Measurements from ENCODE around the gene ZNF382.
A peak's percentile ranks its signal among the peaks of the same experiment; 100 is the strongest.
"Not testable (repeated sequence)": the region's sequence is repeated elsewhere in the genome, so short reads cannot be mapped to it uniquely, and the experiment has no call there.

ZNF382 gene

DNA sequence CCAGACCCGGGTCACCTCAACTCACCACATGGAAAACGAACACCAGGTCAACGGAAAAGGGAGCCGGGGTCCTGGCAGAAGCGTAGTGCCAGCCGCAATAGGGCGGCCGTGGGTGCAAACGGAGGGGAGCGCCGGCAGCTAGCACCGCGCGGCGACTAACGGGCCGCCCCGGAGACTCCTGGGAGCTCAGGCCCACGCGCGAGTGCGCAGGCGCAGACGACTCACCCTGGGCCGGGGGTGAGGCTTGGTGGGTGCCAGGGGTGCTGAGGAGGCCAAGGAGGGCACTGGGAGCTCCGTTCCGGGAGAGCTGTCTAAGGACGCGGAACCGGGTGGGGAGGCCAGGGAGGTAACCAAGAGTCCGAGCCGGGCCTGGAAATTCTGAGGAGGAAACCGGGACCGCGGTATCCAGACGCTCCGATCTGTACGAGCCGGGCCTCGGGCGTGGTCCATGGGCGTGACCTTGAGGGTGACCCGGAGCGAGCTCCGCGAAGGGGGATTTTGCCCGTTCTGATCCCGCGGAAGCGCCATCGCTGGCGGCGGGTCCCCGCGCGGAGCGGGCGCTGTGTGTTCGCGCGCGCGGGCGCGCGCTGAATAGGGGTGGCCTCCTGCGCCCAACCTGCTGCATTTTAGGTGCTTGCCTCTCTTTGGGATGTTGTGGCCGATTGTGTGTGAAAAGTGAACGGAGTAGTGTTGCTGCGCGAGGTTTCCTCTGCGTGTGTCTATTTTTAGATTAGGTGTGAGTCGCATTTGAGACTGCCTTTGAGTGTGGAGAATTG is at the start of gene ZNF382:
Gene ZNF382, plus strand, starts transcription at position 213 of the 776 bp plus-strand sequence. CDS start 4,602 bp downstream, outside the sequence.
- peak; percentile 85 for DNase-seq

DNA sequence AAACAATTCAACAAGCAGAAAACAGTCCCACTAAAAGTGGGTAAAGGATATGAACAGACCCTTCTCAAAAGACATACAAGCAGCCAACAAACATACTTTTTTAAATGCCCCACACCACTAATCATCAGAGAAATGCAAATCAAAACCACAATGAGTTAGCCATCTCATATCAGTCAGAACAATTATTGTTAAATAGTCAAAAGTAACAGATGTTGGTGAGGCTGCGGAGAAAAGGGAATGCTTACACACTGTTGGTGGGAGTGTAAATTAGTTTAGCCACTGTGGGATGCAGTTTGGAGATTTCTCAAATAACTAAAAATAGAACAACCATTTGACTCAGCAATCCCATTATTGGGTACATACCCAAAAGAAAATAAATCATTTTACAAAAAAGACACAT is 40.7 kb upstream of the ZNF382 start:
- no peak for DNase-seq

DNA sequence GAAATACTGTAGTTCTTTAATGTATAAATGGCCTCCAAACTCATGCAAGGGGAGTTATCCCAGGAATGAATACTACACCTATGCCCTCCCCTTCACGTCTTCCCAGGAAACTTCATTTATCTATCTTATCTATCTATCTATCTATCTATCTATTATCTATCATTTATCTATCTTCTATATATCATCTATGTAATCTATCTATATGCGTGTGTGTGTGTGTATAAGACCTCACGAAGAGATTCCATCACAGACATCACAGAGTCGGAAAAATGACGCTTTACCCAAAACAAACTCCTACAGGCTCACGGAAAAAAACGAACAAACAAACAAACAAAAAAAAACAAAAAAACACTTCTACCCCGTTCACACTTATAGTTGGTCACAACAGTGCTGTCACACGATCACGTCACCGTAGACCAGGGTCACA is 32.5 kb upstream of the ZNF382 start:
- DNase-seq, result no peak

DNA sequence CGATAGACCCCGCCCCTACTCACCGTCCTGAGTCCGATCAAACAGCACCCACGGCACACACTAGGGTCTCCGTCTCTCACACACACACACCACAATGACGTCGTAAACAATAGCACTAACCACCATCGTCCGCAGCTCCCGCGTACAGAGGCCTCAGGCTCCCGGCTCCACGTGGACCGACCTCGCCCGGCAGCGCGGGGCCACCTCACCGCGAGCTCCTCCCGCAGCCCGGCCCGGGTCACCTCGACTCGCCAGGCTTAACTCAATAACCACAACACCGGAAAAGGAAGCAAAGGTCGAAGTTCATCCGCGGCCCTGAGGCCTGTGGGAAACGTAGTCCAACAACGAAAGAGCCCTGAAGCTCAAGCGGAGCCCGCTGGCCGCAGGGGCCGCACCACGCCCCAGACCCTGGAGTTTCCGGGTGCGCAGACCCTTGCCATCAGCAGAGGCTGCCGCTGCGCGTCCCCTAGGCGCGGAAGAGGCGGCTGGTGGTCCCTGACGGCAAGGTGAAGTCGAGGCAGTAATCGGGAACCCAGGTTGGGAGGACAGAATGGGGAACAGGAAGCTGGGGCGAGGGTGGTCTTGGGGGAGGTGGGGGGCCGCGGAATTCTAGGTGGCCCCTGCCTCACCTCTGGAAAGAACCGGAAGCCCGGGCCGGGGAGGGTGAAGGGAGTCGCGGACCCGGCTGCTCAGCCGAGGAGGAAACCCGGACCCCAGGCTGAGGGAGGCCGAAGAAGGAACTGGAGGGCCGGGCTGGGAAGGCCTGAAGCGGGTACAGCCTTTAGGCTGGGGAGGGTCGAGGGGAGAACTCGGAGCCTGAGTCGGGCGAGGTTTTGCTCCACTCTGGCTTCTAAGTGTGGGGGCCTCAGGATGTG is 31.9 kb upstream of the ZNF382 start, which contains the start of gene ZNF529:
Gene ZNF529, minus strand, starts transcription at position 273 of the 875 bp plus-strand sequence. CDS start 946 bp downstream, outside the sequence.
- DNase-seq, result peak; percentile 81

DNA sequence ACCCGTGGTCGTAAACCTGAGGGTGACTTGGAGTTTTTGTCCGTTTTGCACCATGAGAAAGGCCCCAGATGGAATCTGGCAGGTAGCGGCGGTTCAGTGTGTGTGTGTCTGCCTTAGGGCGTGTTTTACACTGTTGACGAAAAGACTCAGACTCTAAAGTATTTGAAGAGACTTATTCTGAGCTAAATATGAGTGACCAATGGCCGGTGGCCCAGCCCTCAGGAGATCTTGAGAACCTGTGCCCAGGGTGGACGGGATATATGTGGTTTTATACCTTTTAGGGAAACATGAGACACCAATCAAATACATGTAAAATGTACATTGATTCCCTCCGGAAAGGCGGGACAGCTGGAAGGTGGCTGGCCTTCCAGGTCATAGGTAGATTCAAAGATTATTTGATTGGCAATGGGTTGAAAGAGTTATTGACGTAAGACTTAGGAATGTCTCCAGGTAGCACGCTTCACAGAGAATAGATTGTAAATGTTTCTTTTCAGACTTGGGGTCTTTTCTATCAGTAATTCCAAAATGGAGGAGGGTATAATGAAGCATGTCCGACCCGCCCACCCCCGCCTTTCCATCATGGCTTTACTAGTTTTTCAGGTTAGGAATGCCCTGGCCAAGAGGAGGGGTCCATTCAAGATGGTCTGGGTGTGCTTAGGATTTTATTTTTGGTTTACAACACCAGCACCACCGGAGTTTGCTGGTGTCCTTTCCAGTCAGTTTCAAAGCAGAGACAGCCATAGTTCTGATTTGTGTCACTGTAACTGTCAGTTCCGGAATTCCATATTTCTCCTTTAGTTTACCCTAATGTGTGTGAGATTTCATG is 31.0 kb upstream of the ZNF382 start:
- DNase-seq, result no peak

DNA sequence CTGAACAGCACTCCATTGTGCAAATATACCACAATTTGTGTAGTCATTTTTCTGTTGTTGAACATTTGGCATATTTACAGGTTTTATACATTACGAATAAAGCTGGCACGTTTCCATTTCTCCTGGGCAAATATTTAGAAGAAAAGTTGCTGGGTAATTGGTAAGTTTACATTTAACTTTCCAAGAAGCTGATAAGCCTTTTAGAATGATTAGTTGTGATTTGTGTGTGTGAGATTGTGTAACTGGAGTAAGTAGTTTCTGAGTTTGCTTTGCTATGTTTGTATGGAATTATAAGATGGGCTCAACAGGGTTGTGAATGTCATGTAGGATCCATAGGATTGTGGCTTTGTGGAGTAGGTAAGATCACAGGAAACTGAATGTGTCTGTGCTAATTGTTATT is 30.4 kb upstream of the ZNF382 start:
- DNase-seq, result no peak

DNA sequence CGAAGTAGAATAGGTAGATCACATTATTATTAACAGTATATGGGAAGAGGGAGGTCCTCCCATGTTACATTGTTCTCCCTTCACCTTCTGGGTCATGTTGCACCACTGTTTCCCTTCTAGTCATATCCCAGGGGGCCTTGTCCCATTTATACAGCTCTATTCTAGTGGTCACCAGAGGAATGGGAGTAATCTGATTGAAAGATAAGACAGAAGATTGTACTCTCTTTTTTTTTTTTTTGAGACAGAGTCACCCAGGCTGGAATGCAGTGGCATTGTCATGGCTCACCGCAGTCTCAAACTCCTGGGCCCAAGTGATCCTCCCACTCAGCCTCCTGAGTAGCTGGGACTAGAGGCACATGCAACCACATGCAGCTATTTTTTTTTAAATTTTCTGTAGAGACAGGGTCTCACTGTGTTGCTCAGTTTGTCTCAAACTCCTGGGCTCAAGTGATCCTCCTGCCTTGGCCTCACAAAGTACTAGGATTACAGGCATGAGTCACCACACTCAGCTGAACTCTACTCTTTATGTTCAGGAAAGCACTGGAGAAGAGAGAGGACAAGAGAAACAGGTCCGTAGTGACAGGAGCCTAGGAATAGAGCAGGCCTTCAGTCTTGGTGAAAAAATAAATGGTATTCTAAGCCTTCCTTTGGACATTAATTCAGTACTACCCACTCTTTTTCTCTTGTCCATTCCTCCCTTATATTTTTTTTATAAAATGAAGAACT is 27.7 kb upstream of the ZNF382 start:
- DNase-seq, result no peak

DNA sequence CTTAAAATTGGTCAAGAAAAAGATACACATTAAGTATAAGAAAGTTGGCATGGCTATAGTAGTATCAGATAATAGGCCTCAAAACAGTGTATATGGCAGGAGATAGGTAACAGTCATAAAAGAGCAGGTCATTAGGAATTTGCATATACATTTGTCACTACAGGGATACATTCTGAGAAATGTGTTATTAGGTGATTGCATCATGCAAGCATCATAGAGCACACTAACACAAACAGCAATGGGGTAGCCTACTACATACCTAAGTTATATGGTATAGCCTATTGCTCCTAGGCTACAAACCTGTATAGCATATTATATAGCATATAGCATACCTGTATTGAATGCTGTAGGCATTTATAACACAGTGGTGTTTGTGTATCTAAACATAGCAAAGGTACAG is 25.9 kb upstream of the ZNF382 start:
- DNase-seq, result no peak

DNA sequence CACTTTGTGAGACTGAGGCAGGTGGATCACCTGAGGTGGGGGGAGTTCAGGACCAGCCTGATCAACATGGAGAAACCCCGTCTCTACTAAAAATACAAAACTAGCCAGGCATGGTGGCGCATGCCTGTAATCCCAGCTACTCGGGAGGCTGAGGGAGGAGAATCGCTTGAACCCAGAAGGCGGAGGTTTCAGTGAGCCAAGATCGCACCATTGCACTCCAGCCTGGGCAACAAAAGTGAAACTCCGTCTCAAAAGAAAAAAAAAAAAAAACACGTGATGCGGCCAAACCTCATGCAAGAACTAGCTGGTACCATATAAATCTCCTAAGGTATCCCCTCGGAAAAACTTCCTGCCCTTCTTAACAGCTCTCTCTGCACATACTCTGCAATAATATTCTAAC is 2.4 kb upstream of the ZNF382 start:
- not testable (repeated sequence) for DNase-seq

DNA sequence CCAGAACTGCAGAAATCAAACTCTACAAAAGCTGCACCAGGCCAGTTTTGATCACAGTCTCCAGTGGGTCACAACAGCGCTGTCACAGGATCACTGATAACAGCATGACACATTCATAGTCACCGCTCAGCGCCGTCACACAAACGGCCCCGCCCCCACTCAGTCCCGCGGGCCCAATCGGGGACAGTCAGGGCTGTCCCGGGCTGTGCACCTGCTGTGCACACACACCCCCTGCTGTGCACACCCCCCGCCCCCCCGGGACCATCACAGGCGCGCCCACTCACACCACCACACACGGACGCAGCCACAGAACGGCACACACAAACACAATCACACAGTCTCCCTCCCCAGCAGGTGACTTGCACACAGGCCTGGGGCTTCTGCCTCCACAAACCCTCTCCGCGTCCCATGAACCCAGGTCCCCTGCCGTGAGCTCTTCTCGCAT is 435 bp upstream of the ZNF382 start:
- DNase-seq, result peak; percentile 37

DNA sequence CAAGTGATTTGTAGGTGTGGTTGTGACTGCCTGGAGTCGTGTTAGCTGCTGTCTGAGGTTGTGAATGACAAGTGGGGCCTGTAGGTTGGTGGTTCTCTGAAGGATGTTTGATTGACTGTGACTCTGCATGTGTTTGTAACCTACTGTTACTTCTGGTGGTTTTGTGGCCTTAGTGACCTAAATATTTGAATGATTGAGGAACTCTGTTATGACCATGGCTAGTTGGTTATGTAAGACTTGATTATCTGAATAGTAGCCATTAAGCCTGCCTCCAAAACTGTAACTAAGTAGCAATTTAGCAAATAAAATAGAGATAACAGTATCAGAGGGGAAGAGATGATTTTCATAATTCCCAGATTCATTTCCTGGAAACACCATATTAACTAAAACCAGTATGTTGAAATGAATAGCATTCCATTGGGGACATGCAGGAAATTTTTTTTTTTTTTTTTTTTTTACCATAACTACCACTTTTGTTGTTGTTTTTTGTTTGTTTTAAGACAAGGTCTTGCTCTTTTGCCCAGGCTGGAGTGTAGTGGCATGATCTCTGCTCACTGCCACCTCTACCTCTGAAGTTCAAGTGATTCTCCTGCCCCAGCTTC is 865 bp downstream of the ZNF382 start:
- DNase-seq, result peak; percentile 8

DNA sequence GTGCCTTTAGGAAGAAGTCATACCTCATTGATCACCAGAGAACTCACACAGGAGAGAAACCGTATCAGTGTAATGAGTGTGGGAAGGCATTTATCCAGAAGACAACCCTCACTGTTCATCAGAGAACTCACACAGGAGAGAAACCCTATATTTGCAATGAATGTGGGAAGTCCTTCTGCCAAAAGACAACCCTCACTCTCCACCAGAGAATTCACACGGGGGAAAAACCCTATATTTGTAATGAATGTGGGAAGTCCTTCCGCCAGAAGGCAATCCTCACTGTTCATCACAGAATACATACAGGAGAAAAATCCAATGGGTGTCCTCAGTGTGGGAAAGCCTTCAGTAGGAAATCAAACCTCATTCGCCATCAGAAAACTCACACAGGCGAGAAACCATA is 21.9 kb downstream of the ZNF382 start:
- no peak for DNase-seq

DNA sequence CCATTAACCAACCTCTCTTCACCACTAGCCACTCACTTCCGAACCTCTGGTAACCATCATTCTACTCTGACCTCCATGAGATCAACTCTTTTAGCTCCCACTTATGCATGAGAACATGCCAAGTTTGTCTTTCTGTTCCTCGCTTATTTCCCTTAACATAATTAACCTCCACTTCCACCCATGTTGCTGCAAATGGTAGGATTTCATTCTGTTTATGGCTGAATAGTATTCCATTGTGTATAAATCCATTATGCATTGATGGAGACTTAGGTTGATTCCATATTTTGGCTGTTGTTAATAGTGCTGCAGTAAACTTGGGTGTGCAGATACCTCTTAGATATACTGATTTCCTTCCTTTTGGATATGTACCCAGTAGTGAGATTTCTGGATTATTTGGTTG is 30.2 kb downstream of the ZNF382 start:
- no peak for DNase-seq

DNA sequence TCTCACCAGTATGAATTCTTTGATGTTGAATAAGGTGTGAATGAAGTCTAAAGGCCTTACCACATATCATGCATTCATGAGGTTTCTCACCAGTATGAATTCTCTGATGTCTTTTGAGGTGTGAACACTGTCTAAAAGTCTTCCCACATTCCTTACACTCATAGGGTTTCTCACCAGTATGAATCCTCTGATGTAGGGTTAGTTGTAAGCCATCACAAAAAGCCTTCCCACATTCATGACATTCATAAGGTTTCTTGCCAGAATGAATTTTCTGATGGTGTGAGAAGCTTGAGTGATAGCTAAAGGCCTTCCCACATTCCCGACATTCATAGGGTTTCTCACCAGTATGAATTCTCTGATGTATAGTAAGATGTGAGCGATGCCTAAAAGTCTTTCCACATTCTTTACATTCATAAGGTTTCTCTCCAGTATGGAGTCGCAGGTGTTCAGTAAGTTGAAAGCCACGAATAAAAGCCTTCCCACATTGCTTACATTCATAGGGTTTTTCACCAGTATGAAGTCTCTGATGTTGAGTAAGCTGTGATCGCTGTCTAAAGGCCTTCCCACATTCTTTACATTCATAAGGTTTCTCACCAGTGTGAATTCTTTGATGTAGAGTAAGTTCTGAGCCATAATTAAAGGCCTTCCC is 33.9 kb downstream of the ZNF382 start:
- no peak for DNase-seq

DNA sequence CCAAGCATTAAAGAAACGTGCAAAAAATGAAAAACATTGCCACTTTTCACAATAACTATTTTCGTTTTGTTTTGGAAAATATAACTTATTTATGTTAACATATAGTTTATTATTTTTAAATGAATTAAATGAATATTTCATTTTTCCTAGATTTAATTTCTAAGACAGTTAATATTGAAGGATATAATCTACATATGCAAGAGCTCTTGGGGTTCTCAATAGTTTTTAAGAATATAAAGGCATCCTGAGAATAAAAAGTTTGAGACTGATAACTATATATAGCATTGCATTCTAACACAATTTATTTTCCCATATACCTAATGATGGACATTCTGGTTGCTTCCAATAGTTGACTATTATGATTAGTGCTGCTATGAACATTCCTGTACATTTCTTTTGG is 41.6 kb downstream of the ZNF382 start:
- DNase-seq, result no peak

DNA sequence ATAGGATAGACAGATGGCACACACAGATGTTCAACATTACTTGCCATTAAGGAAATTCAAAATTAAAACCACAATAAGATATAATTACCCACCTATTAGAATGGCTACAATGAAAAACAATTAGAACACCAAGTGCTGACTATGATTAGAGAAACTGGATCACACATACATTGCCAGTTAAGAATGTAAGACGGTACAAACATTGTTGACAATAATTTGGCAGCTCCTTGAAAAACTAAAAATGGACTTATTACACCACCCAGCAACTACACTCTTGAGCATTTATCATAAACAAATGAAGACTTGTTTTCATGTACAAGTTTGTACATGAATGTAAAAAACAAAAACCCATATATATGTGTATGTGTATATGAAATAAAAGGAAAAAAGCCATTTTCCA is 47.8 kb downstream of the ZNF382 start:
- DNase-seq, result peak; percentile 13

DNA sequence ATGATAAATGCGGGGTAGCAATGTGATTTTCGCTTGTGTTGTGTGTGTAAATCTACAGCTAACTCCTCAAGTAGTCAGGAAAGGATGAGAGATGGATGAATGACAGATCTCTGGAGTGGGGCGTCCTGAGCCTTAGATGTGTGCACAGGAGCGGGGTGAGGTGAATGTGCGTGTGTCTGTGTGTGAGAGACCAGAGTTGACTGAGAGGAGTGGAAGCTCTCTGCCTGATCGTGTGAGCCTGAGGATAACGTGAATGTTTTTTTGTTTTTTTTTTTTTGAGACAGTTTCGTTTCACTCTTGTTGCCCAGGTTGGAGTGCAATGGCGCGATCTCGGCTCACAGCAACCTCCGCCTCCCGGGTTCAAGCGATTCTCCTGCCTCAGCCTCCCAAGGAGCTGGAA is 60.7 kb downstream of the ZNF382 start:
- DNase-seq, result no peak

DNA sequence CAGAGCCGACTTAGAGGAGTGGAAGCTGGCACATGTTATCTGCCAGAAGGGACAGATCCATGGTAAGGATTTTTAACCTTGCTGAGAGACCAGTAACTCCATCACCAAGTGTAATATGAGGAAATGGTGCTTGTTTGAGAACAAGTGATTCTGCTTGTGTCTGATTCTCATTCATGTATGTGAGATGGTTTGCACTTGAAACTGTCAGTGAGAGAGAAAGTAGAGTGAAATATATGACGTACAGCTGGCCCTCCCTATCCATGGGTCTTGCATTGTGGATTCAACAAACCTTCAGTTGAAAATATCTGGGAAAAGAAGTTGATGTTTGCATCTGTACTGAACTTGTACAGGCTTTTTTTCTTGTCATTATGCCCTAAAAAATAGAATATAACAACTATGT is 63.5 kb downstream of the ZNF382 start:
- DNase-seq, result no peak

DNA sequence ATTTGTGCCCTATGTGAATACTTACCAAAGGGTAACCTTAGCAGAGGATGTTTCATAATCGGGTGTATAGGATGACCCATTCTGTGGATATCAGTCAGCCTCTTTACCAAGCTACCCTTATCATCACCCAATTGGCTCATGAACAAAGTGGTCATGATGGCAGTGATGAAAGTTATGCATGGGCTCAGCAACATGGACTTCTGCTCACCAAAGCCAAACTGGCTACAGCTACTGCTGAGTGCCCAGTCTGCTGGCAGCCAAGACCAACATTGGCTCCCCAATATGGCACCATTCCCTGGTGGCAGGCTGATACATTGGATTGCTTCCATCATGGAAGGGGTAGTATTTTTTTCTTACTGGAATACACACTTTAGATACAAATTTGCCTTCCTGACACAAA is 67.3 kb downstream of the ZNF382 start:
- DNase-seq, result no peak

DNA sequence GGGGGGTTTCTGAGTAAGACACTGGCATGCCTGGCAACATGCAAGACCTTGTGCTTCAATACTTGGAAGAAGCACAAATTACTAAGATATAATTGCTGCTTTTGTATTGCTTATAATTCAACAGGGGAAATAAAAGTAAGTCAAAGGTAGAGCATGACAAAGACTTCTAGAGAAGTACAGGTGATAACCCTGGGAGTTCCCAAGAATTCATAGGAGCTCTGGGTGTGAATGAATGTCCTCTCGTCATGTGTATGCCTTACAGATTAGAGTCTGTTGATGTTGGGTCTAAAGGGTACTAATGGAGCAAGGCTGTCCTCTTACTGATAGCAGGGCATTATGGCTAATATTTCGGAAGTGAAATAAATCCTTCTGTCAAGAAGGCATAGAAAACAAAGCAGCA is 69.1 kb downstream of the ZNF382 start:
- DNase-seq, result no peak

DNA sequence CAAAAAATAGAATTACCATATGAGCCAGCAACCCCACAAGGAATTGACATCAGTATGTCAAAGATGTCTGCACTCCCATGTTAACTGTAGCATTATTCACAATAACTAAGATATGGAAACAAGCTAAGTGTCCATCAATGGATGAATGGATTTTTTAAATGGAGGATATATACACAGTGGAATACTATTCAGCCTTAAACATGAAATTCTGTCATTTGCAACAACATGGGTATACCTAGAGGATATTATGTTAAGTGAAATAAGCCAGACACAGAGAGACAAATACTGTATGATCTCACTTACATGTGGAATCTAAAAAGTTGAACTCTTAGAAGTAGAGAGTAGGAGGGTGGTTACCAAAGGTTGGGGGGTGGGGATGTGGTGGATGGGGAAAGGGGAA is 74.3 kb downstream of the ZNF382 start:
- no peak for DNase-seq
